Stimulated activated CD8-positive, alpha-beta memory T cell treated with anti-CD3 and anti-CD28 coated beads, Interleukin-4, amount 100 ng/mL, for 48 hours (primary cell): ENCODE measurements around the gene SH3TC1.

Experiments
- DNase-seq: peaks from one replicate; pipeline ENCODE4 v3.0.0-alpha.2; 2020

Gene SH3TC1

DNA sequence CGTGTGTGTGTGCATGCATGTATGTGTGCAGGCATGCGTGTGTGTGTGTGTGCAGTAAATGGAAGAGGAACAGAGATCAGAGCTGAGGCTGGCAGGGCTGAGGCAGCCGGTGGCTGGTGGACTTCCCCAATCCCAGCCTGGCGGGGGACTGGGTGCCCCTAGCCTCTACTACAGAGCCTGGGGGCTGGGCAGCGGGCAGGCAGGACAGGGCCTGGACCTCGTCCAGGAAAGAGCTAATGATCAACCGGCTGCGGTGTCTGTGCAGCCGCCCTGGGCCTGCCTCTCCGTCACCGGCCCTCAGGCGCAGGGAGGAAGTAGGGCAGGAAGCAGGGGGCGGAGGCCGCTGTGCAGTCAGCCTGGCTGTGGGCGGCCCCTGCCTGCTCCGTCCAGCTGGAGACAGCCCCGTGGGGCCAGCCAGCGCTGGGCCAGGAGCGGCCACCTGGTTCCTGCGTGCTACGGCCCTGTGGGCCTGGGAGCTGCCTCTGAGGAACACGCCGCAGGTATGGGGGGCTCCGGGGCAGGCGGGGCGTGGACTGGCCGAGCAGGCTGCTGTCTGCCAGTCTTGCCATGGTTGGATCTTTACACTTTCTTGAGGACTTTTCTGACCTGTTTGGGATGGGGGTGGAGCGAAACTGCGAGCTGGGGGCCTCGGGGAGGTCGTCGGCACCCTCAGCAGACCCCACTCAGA lies at the start of gene SH3TC1:
TSS of gene SH3TC1 (plus strand) at position 385 of the 688 bp plus-strand sequence. CDS start 5,905 bp downstream, outside the sequence.
- DNase-seq, result peak; percentile 73

DNA sequence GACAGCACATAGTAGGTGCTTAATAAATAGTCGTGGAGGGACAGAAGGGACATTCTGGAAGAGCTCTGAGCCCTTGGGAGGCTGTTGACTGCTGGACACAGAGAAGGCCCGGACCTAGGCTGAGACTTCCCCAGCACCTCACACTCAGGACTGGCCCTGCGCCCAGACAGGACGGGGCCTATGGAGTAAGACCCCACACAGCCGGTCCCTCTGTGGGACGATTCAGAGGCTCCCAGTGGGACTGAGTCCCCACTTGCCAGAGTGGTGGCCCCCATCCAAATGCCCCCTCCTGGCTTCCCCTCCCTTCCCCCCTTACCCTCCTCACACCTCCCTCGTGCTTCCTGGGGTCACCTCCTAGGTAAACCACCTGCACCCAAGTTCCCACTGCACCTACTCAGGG lies 49.4 kb upstream of the SH3TC1 start:
- no peak for DNase-seq

DNA sequence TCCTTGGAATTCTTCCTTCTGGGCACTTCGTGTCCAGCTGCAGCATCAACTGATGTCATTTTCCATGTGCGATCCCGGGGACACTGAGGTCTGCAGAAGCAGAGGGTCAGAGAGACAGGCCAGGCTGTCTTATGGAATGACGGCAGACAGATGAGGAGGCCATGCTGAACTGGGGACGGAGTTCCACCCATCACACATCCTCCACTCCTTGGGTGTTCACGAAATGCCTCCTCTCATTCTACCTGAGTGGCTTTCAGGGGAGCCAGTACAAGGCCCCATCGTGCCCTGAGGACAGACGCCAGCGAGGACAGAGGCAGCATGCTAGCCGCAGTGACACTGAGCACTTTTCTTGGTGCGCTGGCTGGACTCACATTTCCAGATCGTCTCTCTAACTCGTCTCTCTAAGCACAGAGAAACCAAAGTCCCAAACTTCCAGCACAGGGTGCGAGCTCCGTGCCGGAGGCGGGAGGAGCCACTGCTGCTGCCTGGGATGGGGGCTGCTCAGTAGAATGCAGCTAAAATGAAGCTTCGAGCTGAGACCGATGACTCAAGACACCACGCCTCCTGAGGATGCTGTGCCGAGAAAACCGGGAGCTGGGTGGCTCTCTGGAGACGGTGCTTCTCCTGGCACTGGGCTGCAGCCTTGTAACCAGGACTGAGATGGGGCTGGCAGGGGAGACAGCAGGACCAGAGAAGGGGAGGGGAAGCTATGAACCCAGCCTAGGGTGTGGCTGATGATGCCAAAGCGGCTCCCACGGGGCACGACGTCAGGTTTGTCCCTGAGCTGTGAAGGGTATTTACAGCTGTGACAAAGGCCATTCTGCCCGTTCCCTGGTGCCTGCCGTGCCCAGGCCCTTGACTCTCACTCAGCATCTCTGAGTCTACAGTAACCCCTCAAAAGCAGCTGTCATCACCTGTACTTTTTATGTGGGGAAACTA lies 48.7 kb upstream of the SH3TC1 start:
- DNase-seq, result no peak

DNA sequence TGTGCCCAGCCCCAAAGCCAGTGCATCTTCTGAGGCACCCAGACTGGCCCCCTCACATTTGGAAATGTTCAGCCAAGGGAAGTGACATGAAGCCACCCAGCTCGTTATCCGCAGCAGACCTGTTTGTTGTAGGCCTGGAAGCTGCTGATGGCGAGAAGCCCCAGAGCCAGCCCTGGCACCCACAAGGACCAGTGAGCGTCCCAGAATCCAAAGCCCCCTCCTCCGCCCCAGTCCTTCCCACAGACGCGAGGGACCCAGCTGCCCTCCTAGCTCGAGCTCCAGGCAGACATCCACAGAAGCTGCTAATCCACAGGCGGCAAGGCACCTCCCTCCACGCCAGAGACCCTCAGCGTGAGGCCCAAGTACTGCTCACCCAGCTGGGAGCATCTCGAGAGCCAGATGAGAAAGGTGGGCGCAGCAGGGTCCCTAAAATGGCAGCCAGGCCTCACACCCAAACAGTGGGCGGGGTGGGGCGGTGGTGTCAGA lies 47.9 kb upstream of the SH3TC1 start:
- DNase-seq, result no peak

DNA sequence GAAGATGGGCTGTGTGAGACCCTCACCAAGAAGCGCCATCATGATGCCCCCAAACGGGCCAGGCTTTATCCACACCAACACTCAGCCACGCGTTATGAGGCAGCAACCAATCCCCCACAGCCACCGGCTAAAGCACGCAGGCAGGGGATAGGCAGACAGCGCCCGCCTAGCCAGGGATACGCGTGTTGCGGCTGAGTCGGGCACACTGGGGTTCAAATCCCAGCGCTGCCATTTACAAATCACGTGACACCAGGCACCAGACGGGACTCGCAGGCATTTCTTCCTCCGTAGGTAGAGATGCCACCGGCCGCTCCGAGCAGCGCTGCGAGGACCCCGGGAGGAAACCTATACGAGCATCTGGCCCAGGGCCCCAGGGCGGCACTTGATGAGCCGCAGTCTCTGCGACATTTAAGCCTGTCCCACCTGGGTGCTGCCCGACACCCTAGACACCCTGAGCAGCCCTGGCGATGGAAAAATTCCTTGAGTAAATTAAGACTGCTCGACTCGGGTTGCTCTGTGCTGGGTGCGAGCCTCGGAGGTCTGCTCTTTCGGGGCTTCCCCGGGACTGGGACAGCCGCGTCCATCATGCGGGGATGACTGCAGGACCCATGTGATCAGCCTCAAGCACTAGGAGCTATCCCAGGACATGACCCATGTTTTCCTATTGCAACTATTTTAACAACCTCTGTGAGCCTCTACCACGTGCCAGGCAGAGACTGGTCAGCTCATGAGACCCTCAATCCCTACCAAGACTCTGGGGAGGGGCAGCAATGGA lies 46.8 kb upstream of the SH3TC1 start:
- DNase-seq, result no peak

DNA sequence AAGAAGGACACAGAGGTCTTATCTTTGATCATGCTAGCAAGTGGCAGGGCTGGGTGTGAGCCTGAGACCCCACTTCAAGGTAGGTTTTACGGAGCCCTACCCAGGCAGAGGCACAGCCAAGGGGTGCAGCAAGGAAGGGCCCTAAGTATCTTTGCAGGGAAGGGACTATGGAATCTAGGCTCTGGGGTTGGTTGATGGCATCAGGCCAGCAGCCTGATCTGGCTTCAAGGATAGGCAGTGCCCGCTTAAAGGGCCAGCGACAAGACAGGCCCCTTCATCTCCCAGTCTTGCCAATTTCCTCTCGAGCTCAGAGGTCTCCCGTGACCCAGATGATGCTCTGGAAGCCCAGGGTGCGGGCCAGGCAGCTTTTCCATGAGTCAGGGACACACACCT lies 46.2 kb upstream of the SH3TC1 start:
- DNase-seq, result no peak

DNA sequence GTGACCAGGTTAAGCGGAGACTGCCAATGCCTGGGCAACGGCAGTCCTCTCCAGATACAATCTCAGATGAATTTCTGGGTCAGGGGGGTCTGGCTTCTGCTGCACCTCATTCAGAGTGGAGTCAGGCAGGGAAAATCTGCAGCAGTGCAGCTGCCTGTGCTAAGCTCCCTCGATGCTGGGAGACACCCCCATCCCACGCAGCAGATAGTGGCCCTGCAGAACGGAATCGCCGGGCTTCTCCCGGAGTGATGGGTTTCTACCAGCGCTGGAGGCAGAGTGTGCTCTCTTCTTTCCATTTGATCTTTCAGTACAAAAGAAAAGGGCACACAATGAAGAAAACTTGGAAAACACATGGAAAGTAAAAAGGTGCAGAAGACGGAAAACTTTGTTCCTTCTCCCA lies 45.6 kb upstream of the SH3TC1 start:
- no peak for DNase-seq

DNA sequence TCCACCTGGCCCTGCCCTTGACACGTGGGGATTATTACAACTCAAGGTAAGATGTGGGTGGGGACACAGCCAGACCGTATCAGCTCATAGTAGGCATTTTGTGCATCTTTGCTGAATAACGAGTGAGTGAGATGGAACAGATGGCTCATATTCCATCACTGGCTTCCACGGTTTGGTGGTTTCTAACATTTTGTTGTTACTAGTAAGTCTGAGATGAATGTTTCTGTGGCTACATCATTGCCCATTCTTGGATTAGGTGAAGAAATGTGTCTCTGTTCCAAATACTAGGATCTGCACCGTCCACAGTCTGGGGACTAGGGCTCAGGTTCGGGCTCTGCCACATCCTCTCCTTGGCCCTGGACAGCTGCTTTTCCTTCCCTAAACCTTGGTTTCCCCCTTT lies 44.0 kb upstream of the SH3TC1 start:
- no peak for DNase-seq

DNA sequence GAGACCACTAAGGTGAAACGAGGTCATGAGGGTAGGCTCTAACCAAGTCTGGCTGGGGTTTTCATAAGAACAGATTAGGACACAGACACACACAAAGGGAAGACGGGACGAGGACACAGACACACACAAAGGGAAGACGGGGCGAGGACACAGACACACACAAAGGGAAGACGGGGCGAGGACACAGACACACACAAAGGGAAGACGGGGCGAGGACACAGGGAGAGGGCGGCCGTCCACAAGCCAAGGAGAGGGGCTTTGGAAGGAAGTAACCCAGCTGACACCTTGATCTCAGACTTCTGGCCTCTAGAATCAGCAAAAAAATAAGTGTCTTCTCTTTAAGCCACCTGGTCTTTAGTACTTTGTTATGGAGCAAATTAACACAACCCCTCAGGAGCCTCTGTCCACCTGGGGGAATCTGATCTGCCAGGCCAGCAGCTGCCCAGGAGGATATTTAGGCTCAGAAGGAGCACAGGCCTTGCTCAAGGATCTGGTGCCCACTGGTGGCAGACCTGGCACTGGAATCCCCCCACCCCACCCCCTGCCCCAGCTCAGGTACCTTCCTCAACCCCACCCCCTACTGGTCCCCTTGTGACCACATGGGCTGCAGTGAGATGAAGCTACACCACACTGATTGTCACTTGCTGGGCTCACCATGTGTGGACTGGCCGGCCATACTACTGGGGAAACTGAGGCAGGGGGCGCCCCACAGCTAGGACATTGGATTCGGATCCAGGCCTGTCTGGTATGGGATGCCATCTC lies 43.2 kb upstream of the SH3TC1 start:
- DNase-seq, result no peak

DNA sequence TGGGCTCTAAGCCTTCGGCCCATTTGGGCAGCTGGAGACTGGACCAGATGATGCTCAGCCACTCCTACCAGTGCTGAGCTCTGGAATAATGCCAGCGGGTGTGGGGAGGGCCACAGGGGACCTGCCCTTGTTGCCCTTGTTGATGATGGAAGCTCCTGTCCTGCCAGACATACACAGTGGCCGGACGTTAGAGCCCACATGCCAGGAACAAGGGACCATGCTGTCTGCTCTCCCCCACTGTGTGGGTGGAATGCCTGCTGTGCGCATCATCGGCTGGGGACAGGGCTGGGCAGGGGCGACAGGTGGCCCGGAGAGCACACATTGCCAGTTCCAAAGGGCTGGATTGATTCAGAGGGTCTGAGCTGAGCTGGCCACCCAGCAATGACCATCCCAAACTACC lies 42.5 kb upstream of the SH3TC1 start:
- no peak for DNase-seq

DNA sequence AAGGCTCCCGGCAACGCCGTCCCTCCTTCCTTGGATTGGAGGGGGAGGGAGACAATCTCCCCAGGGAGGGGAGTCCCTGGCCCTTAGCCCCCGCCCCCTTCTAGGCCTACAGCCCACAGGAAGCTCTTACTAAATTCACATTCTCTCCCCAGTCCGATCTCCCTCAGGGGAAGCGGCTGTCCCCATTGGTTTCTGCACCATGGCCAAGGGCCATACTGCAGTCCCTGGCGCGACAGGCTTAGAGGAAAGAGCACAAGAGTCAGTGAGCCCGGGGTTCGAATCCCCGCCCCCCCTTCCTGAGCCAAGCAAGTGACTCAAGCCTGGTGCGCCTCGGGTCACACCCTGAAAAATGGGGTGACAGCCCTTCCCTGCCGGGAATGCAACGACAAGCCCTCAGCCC lies 41.6 kb upstream of the SH3TC1 start:
- DNase-seq, result no peak

DNA sequence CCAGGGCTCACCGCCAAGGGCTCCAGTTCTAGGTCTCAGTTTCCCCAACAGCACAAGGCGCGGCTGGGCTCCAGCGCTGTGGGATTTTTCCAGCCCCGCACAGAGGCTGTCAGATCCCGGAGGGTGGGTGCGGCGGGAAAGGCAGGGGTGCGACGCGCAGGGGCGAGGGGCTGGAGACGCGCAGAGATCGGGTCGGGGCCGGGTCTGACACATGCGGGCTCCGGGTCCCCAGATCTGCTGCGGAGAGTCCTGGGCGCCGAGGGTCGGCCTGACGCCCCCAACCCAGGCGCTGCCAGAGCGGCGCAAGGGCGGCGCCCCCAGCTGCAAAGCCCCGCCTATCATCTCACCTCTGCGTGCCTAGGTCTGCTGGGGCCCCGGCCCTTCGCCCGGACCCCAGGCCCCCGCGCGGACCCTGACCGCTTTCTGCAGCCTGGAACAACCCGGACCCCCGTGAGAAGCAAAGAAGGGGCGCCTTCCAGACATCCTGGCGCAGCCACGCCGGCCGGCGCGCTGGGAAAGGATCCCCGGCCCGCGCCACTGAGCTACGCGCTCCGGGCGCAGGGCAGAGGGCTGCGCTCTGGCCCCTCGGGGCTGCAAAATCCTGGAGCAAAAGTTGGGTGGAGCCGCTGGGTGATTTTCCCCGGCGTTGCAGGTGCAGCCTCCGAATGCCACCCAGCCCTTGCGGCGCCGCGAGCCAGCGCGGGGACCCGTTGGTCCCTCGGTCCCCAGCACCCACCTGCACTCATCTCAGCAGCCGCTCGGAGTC lies 41.0 kb upstream of the SH3TC1 start:
- DNase-seq, result no peak

DNA sequence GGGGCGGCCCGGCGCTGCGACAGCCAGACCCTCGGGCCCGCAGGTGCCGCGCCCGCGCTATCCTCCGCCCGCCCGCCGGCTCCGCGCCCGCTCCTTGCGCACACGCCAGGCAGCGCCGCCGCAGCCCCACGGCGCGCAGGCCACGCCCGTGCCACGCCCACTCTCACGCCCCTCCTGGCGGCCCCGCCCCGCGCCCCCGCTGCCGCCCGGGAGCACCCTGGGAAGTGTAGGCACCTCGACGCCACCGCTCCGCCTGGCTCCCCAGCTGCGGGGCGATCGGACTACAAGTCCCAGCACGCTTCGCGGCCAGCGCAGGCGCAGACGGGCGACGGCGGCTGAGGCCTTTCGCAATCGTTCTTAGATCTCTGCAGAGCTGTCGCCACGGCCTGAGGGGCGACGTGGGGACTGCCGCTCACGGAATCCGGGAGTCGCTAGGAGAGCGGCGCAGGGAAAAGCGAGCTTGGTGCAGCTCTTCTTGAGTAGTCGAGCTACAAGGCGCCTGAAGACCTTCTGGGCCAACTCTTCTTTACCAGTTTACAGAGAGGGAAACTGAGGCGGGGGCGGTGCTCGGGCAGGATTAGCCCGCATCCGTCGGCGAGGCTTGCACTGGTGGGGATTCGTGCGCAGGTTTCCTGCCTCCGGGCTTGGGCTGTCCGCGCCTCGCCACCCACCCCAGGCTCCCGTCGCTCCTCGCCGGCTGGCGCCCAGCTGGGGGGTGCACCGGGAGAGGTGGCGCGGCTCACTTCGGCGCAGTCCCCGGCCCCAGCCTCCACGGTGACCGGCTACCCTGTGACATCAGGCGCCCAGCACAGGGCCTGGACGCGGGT lies 40.2 kb upstream of the SH3TC1 start, which contains the start of gene ABLIM2:
TSS of gene ABLIM2 (minus strand) at position 104 of the 827 bp plus-strand sequence. CDS start 124 bp downstream, outside the sequence.
- peak; percentile 99 for DNase-seq

DNA sequence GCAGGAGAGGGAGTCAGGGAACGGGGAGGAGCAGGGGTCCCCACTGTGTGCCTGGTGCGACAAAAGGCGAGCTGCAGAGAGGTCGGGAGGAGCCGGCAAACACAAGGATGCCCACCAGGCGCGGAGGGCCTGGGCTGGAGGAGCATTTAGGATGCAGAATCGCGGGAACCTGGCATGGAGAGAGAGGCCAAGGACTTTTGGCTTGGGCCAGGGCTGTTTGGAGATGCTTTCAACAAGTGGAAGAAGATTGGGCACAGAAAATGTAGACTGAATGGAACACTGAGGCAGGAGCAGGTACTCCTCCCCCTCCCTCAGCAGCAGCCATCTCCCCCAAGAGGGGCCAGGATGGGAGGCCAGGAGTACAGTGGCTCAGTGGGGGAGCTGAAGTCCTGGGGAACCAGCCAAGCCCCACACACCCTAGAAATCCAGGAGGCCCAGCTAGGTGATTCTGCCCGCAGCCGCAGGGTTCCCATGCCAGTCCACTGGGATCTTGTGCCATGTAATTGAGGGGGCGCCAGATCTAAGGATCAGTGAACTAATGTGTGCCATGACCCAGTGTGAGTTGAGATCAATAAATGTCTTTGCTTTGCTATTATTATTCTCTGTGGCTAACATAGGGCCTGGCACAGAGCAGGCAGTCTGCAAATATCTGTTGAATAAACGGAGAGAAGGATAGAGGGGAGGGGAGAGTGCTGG lies 39.4 kb upstream of the SH3TC1 start:
- no peak for DNase-seq

DNA sequence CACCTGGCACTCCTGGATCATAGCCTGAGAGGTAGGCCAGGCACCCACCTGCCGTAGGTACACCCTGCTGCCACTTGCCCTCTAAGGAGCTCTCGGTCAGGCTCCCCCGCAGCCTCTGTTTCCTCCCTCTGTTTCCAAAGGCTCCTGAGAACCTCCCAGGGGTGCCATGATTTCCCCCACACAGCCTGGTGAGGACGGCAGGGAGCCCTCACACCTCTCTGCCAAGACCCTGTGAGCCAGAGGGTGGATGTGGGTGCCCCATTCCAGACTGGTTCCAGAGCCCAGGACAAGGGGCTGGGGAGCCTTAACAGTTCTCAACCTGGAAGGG lies 38.9 kb upstream of the SH3TC1 start:
- DNase-seq, result no peak

DNA sequence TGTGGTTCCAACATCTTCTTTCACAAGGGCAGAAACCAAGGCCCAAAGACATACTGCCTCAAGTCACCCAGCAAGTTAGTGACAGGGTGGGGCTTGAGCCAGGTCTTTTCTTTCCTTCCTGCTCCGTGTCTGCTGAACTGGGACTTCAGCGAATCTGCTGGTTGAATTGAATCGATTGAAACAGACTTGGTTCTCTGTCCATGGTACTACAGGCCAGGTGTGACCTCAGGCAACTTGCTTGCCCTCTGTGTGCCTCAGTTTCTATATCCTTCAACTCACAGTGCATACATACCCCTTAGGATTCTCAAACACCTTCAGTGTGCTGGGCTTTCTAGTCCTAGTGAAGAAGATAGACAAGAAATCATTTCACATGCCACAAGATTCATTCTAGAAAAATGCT lies 38.5 kb upstream of the SH3TC1 start:
- no peak for DNase-seq

DNA sequence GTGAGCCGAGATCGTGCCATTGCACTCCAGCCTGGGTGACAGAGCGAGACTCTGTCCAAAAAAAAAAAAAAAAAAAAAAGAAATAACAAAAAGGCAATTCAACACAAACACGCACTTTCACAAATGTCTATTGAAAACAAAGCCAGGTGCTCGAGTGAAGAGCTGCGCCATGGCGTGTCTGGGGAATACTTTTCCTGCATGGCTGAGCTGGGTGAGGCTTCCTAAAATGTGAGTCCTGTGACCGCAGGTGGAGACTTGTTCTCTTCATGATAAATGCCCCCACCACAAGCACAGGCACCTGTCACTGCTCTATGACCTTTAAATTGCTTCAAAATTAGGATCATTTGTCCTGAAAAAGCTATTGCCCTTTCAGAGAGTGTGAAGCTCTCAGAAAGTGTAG lies 36.5 kb upstream of the SH3TC1 start:
- no peak for DNase-seq

DNA sequence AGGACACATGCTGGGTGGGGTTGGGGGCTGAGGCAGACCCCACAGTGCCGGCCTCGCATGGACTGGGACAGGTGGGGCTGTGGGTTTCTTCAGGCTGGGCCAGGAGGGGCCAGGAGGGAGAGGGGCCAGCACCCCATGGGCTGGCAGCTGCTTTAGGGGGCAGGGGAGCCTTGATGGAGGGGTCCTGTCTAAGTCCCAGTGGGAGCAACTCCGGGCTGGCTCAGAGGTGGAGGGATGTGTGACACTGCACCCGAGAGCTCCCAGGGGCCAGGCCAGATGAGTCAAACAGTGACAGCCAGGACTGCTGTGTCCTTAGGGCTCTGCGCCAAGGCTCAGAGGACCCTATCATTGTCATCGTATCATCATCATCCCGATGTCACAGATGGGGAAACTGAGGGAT lies 36.1 kb upstream of the SH3TC1 start:
- DNase-seq, result no peak

DNA sequence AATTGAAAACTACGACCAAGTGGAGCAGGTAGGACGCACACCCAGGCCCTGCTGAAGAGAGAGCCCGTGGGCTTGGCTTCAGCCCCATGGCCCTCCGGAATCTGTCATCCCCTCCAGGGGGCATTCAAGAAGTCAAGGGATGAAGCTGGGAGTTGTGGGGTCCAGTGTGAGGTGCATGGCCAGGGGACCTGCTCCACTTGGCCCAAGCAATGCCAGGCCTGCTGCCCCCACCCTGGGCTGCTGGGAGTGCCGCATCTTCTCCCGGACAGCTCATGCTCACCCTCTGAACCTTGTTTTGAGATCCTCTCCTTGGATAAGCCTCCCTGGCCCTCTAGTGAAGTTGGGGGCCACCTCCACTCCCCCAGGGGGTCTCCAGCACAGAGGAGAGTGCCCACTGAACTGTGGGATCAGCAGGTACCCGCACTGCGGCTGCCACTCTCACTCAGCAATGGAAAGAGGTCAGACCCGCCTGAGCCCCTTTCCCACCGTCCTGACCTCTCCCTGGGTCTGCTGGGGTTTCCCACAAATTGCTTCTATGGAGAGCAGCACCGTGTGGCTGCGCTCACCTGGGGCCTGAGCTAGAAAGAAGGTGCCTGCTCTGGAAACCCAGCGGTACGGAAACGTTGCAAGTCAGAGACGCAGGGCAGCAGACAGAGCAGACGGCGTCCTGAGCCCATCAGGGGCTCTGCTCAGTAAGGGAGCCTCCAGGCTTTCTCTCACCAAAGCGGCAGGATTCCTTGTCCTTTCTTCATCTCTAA lies 35.5 kb upstream of the SH3TC1 start:
- DNase-seq, result no peak
